ENCODE data around the gene PRKG1. TPM values are rescaled to one million over a fixed set of nuclear protein-coding genes. Genes with fewer than 3 reads are reported as not detected.

PRKG1 gene
- total RNA-seq, 1 experiment from 2014 or later = 7.4 TPM

DNA sequence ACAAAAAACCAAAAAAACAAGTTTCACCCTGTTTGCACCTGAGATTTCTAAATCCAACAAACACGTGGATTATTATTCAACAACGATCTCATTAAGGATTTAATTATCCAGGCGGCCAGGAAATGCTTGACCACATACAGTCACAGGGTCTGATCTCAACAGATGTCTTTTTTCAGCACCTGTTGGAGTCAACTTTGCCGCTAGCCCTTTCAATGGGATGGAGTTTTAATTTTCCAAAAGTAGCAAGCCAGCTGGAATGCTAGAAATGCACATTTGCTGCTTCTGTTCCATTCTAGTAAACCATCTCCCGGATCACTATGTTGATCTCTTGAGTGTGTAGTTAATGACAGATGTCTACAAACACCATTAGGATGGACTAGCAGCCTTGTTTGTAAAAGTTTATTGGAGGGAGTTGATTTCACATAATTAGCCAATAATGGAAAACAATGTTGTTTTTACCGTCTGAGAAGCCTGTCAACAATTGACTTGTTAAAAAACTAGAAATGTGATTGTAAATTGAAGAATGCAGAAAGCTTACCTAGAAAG, 1175.6 kb downstream of the PRKG1 start:
- H3K36me3 ChIP-seq (ENCODE audit: low read depth, low read length) = no peaks in the 10 kb centered on the region
- ATAC-seq = no peak
- H4K20me1 ChIP-seq (ENCODE audit: low read length) = no peaks in the 10 kb centered on the region
- CTCF ChIA-PET = interaction anchor here (0.6 kb wide), 1 partner anchor 9 kb away, joined by 3 read pairs; no protein-coding TSS in a partner anchor
- no peaks in the 10 kb centered on the region for H3K9me2 ChIP-seq (replicated peaks; ENCODE audit: low read length)
- no peaks in the 10 kb centered on the region for H3K4me1 ChIP-seq (ENCODE audit: insufficient read depth, low read length)
- H3K27ac ChIP-seq (ENCODE audit: low read length) = no peak overlapping the region
- intact Hi-C loops (cut with micrococcal nuclease) = no loop called here
- no peaks in the 10 kb centered on the region for H3K27me3 ChIP-seq (ENCODE audit: low read length)
- H2AFZ ChIP-seq (ENCODE audit: low read length) = no peak overlapping the region
- no peak overlapping the region for H3K4me3 ChIP-seq (ENCODE audit: low read length)
- BruUV-seq (replicated peaks) = no TSS peak
- no peaks in the 10 kb centered on the region for H3K79me2 ChIP-seq (ENCODE audit: low read length)
- POLR2A ChIA-PET (ENCODE audit: unreplicated experiment) = interaction anchor here (0.7 kb wide), 1 partner anchor 371 kb away, joined by 3 read pairs; no protein-coding TSS in a partner anchor
- no peak overlapping the region for H3K9ac ChIP-seq (ENCODE audit: low read length)
- no peak overlapping the region for H3K4me2 ChIP-seq (ENCODE audit: low read length)
- TF ChIP-seq EZH2phosphoT487 (IDR thresholded peaks at IDR 0.05; ENCODE audit: borderline replicate concordance, low read length) (no peak), EZH2 (IDR thresholded peaks at IDR 0.05; ENCODE audit: low read length, unreplicated experiment) (no peak)
- TF ChIP-seq, protein P1, sequence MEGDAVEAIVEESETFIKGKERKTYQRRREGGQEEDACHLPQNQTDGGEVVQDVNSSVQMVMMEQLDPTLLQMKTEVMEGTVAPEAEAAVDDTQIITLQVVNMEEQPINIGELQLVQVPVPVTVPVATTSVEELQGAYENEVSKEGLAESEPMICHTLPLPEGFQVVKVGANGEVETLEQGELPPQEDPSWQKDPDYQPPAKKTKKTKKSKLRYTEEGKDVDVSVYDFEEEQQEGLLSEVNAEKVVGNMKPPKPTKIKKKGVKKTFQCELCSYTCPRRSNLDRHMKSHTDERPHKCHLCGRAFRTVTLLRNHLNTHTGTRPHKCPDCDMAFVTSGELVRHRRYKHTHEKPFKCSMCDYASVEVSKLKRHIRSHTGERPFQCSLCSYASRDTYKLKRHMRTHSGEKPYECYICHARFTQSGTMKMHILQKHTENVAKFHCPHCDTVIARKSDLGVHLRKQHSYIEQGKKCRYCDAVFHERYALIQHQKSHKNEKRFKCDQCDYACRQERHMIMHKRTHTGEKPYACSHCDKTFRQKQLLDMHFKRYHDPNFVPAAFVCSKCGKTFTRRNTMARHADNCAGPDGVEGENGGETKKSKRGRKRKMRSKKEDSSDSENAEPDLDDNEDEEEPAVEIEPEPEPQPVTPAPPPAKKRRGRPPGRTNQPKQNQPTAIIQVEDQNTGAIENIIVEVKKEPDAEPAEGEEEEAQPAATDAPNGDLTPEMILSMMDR (conservative IDR thresholded peaks at IDR 0.05; ENCODE audit: low read depth, low read length) = no peak
- no peaks in the 10 kb centered on the region for H3F3A ChIP-seq (ENCODE audit: low read length, unreplicated experiment)
- H3K9me3 ChIP-seq (ENCODE audit: low read length) = no peaks in the 10 kb centered on the region
- no peak for DNase-seq

DNA sequence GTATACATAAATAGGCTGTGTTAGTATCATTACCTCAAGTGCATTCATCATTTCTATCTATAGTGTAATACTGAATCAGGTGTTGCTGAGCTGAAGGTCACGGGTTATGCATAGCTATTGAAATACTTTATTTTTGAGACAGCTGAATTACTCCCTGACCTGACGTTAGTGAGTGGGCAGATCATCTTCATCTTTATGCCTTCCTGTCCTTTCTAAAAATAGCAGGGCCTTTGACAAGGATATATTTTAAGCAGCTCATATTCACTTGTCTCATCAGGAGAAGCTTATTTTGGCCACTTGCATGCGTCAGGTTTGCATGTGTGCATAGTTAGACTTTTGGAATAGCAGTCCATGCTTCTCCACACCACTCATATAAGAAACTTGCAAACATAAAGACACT, 1176.2 kb downstream of the PRKG1 start:
- H3K9me3 ChIP-seq (ENCODE audit: low read length) = no peaks in the 10 kb centered on the region
- no peaks in the 10 kb centered on the region for H3K36me3 ChIP-seq (ENCODE audit: low read depth, low read length)
- intact Hi-C loops (cut with micrococcal nuclease) = no loop called here
- no peak overlapping the region for H3K4me3 ChIP-seq (ENCODE audit: low read length)
- no peaks in the 10 kb centered on the region for H3K79me2 ChIP-seq (ENCODE audit: low read length)
- H3K9me2 ChIP-seq (replicated peaks; ENCODE audit: low read length) = no peaks in the 10 kb centered on the region
- POLR2A ChIA-PET (ENCODE audit: unreplicated experiment) = interaction anchor here (0.7 kb wide), 1 partner anchor 371 kb away, joined by 3 read pairs; no protein-coding TSS in a partner anchor
- DNase-seq (no peak), ATAC-seq (no peak)
- no peaks in the 10 kb centered on the region for H3F3A ChIP-seq (ENCODE audit: low read length, unreplicated experiment)
- no peak overlapping the region for H3K27ac ChIP-seq (ENCODE audit: low read length)
- H4K20me1 ChIP-seq (ENCODE audit: low read length) = no peaks in the 10 kb centered on the region
- H2AFZ ChIP-seq (ENCODE audit: low read length) = no peak overlapping the region
- no TSS peak for BruUV-seq (replicated peaks)
- no peak overlapping the region for H3K9ac ChIP-seq (ENCODE audit: low read length)
- TF ChIP-seq, protein P1 (conservative IDR thresholded peaks at IDR 0.05; ENCODE audit: low read depth, low read length) = no peak
- TF ChIP-seq EZH2 (IDR thresholded peaks at IDR 0.05; ENCODE audit: low read length, unreplicated experiment) = no peak
- no peak for TF ChIP-seq EZH2phosphoT487 (IDR thresholded peaks at IDR 0.05; ENCODE audit: borderline replicate concordance, low read length)
- no peak overlapping the region for H3K4me2 ChIP-seq (ENCODE audit: low read length)
- H3K27me3 ChIP-seq (ENCODE audit: low read length) = no peaks in the 10 kb centered on the region
- H3K4me1 ChIP-seq (ENCODE audit: insufficient read depth, low read length) = no peaks in the 10 kb centered on the region
- CTCF ChIA-PET = no interaction called here

DNA sequence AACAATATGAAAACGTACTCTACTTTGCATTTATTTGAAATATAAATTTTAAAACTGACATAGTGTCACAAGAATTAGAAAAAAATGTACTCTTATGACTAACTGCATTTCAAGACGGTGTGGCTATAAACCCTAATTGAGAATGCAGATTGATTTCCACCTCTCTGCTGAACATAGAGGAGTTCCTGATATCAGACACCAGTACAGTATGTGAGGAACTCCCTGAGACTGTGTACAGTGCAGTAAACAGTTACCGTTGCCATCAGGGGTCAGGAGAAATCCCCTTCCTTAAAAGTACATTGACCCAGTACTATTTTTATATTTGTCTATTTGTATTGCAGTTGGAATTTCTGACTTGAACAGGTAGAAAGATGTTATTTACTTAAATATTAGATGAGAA, 1178.0 kb downstream of the PRKG1 start:
- ChIA-PET CTCF (no interaction called here), POLR2A (ENCODE audit: unreplicated experiment) (no interaction called here)
- Histone ChIP-seq H3K36me3 (ENCODE audit: low read depth, low read length) (no peaks in the 10 kb centered on the region), H3F3A (ENCODE audit: low read length, unreplicated experiment) (no peaks in the 10 kb centered on the region), H3K9me3 (ENCODE audit: low read length) (no peaks in the 10 kb centered on the region), H3K4me1 (ENCODE audit: insufficient read depth, low read length) (peaks cover 11% of the 10 kb centered on the region), H3K79me2 (ENCODE audit: low read length) (no peaks in the 10 kb centered on the region), H3K9me2 (replicated peaks; ENCODE audit: low read length) (no peaks in the 10 kb centered on the region), H3K9ac (ENCODE audit: low read length) (no peak overlapping the region), H2AFZ (ENCODE audit: low read length) (no peak overlapping the region), H3K4me2 (ENCODE audit: low read length) (no peak overlapping the region), H3K4me3 (ENCODE audit: low read length) (no peak overlapping the region), H4K20me1 (ENCODE audit: low read length) (no peaks in the 10 kb centered on the region), H3K27me3 (ENCODE audit: low read length) (no peaks in the 10 kb centered on the region), H3K27ac (ENCODE audit: low read length) (no peak overlapping the region)
- no TSS peak for BruUV-seq (replicated peaks)
- no peak for DNase-seq
- intact Hi-C loops (cut with micrococcal nuclease) = no loop called here
- no peak for TF ChIP-seq EZH2phosphoT487 (IDR thresholded peaks at IDR 0.05; ENCODE audit: borderline replicate concordance, low read length)
- TF ChIP-seq, protein P1 (conservative IDR thresholded peaks at IDR 0.05; ENCODE audit: low read depth, low read length) = no peak
- TF ChIP-seq EZH2 (IDR thresholded peaks at IDR 0.05; ENCODE audit: low read length, unreplicated experiment) = no peak
- no peak for ATAC-seq
